HL-60/S4 (cell line): ENCODE measurements around the gene MOB3B.
"Not testable (repeated sequence)": the region's sequence is repeated elsewhere in the genome, so short reads cannot be mapped to it uniquely, and the experiment has no call there.

Experiments used
- in situ Hi-C: fragments of 300-500 bp; cut with MboI; formaldehyde crosslinking; loops from 2 replicates; pipeline ENCODE4 v1.14.3; 2022; ENCODE audit warnings: low sequenced_read_pairs

The MOB3B gene

DNA sequence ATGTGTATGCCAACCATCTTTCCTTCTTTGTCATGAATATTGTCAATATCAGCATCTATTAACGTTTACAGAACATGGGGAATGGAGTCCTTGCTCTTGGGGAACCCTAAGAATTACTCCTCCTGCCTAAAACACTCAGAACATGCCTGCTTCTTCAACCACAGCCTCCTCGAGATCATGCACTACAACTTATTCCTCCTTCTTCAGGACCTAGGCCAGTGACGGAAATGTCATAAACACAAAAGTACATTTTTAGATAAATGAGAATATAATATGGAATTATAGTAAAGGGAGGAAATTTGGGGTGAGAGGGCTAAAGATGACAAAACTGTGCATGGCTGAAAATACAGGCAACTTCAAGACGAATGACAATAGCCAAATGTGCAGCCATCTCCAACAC is 8.6 kb downstream of the MOB3B start:
- in situ Hi-C loops: no loop called here

GRCh38 chr9:27519466-27520465 is 9.8 kb downstream of the MOB3B start:
- in situ Hi-C loops: no loop called here

DNA sequence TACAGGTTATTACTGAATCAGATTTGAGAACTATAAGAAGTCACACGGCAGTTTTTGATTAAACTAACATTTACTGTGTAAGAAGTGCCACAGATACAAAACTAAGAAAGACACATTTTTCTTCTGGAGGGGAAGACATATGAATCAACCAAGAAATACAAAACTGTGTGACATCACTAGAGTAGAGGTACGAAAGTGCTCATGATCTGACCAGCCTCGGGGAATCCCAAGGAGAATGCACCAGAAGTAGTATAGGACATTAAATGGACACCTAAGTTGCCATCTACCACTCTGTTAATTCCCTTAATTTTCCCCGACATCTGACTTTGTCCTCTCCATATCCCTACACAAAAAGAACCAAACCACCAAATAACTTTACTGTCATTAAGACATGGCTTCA is 10.8 kb downstream of the MOB3B start:
- in situ Hi-C loops: no loop called here

- in situ Hi-C loops: no loop called here
Measured at GRCh38 chr9:27518006-27518405, 11.6 kb downstream of the MOB3B start.

GRCh38 chr9:27514551-27514950 is 15.1 kb downstream of the MOB3B start:
- in situ Hi-C loops: no loop called here

DNA sequence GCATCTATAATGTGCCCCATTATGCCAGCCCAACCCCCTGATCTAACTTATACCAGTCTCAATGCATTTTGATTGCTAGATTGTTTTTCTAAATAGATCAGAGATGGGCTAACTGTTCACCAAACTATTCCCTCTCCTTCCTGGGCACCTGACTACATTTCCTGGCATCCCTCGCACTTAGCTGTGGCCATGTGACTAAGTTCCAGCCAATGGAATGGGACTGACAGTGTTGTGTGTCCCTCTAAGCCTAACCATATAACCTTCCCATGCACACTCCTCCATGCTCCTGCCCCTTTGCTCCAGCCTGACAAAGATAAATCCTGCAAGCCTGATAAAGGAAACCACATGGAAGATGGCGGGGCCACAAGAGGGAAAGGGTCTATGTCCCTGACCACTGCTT is 17.8 kb downstream of the MOB3B start:
- in situ Hi-C loops: no loop called here

DNA sequence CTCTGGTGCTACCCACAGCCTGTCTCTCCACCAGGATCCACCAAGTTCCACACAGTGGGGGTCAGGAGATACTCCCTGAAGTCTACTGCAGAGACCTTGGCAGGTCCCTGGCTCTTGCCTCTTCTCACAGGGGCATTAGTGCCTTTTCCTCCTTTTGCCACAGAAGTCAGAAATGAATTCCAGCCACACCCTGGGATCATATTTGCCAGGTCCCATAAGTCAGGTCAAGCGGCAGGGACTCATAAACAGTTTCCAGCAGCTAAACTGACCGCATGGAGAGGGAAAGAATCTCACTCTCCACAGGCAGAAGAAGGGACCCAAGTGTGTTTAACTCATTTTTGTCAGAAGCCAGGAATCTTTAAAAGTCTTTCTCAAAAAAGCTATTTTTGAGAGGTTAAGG is 18.8 kb downstream of the MOB3B start:
- in situ Hi-C loops: no loop called here

DNA sequence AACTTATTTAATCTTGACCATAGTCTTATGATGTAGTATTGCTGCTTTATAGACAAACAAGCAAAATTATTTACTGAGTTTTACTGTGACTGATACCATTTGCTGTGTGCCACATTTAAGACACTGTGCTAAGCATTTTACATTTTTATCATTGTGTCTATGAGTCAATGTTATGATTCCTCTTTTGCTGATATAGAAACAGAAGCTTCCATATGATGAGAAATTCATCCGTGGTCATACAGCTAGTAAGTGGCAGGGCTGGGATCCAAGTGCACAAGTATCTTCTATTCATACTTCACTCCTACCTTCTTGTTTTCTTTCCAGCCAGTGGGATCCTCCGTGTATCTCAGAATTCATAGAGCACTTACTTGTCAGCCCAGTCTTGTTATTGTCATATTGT is 22.6 kb downstream of the MOB3B start:
- in situ Hi-C loops: no loop called here

- in situ Hi-C loops: no loop called here
Measured at GRCh38 chr9:27505744-27506161, 23.9 kb downstream of the MOB3B start.

DNA sequence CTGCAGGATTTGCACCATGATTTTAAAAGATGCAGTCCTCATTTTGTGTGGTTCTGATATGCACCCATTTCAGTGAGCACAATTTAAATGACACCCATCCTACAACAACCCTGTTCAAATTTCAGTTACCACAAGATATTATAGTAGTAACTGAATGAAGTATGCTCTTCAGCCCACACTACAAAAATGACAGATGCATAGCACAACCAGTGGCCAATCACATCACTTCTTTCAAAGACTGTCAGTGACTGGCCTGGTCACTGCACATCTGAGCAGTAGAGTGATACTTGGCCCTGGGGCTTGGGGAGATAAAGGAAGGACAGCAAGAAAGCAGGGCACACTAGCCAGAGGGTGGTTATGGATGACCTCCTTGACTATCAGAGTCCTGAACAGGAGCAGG is 25.4 kb downstream of the MOB3B start:
- in situ Hi-C loops: no loop called here

DNA sequence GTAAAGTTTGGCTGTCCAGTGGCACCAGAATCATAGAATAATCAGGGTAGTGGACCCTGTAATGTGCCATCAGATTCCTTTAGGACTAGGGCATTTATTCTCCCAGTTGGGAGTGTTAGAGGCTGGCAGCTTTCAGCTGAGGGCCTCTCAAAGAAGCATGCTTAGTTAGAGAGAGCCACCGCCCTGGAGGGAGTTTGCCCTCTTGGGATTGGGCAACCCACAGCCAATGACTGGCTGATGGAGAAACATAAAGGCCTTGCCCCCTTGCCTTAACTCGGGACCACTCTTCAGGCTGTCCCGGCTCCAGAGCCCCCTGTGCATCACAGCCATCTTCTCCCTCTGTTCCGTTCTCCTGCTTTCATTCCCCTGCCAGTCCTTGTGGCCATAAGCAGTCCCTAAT is 26.0 kb downstream of the MOB3B start:
- in situ Hi-C loops: no loop called here

DNA sequence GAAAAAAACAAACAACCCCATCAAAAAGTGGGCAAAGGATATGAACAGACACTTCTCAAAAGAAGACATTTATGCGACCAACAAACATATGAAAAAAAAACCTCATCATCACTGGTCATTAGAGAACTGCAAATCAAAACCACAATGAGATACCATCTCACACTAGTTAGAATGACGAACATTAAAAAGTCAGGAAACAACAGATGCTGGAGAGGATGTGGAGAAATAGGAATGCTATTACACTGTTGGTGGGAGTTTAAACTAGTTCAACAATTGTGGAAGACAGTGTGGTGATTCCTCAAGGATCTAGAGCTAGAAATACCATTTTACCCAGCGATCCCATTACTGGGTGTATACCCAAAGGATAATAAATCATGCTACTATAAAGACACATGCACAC is 28.7 kb downstream of the MOB3B start:
- in situ Hi-C loops: not testable (repeated sequence)

- in situ Hi-C loops: no loop called here
Measured at GRCh38 chr9:27499451-27499850, 30.2 kb downstream of the MOB3B start.

DNA sequence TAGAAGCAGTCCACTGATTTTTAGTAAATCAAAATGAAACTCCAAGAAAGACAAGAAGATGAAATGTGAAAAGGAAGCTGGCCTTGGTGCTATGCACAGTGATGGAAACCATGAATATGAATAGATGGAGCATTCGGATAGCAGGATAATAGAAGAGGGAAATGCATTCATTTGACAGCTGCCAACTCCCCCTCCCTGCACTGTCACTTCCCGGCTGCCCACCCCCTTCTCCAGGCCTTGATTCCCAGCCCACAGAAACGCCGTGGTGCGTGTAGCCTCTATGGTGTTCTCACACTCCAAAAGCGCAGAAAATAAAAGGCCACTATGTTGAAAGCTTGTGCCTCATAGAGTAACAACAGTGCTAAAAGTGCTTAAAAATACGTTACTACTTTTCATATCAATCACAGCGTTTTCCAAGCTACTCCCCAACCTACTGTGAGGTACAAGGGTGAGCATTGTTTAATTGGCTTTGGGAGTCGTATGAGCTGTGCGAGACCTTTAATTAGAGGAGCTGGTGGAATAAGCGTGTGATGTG is 31.7 kb downstream of the MOB3B start:
- in situ Hi-C loops: no loop called here

GRCh38 chr9:27496135-27496504 is 33.5 kb downstream of the MOB3B start:
- in situ Hi-C loops: no loop called here

DNA sequence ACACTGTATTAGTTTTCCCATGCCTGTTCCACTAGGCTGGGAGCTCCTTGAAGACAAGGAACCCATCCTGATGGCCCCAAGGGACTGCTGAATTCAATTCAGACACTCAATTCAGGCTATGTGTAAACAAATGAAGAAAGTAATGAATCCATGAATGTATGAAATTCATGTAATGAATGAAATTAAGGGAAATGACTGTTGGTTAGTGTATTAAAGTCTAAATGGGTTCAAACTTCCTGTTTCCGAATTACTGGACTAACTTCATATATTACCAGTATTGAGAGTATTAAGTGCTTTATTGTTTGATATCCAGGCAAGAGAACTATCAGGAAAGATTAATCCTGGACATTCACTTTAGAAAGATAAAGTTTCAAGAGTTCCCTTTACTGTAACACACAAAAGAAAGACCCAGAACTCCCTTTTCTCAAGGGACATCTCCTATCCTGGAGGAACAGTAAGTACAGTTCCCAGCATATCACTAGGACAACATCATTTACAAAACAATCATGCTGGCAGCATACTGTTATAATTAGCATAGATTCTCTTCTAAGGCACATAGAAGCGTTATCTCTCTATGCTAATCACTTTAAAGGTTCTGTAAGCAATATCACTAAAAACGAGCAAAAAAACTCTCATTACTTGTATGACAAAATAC is 34.0 kb downstream of the MOB3B start:
- in situ Hi-C loops: no loop called here

DNA sequence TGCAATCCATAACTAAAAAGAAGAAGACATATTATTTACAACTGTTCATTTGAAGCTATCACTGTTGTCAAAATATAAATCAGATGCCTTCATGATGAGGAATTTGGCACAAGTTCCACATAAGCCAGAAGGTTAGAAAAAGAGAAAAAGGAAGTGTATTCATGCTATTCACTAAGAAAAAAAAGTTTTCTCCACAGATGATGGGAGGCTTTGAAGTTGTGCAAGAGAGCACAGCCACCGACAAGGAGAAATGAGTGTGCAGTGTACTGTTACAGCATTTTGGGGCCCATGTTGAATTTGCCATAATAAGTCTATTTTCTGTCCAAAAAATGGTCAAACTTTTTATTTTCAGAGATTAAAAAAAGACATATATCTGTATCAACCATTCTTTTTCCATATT is 38.5 kb downstream of the MOB3B start:
- in situ Hi-C loops: no loop called here

DNA sequence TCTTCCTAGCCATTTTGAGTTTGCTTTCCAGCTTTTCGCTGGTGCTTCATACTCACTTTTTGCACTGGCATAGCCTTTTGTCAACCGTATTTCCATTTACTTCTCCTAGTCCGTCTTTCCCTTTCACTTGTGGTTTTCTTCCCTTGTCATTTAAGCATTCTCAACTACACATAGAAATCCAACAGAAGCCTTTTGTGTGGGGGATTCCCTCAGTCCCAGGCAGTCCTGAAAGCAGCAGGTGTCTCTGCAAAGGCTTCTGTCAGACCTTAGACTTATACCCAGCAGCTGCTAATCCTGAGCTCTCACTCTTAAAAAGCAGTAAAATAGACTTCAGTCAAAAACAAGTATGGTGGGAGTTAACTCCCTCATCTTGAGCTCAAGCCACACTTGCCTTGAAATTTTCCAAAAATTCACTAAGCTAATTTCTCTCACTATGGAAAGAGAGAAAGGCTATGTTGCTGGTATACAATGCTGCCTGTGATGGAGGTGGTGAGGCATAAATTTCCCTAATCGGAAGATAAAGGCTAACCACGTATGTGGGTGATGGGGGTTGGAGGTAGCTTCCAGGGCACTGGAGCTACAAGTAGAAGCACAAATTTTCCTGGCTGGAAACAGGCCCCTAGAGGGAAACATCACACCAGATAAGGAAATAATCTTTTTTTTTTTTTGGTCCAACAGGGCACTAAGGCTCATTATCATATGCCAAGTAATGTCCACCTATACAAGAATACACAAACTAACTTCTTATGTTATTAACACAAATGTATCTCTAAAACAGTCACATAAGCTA is 40.3 kb downstream of the MOB3B start:
- in situ Hi-C loops: no loop called here

- in situ Hi-C loops: no loop called here
Measured at GRCh38 chr9:27487927-27488326, 41.7 kb downstream of the MOB3B start.

GRCh38 chr9:27487128-27487640 is 42.4 kb downstream of the MOB3B start:
- in situ Hi-C loops: no loop called here

DNA sequence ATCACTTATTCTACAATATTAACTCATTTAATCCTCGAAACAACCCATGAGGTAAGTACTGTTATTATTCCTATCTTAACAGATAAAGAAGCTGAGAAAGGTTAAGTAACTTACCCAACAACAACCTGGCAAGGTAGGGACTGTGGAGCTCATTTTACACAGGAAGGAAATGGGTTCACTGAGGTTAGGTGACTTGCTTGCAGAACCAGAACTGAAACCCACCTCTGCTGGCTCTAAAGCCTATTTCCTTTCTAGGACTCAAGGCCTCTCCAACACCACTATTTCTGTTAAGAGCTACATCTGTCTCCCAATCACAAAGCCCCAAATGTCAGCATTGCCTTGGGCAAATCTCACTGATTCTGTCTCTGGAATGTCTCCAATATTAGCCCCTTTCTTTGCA is 44.5 kb downstream of the MOB3B start:
- in situ Hi-C loops: no loop called here
